ENCODE data around the gene IL4R.

- TF ChIP-seq SIN3A (IDR thresholded peaks at IDR 0.05; ENCODE audit: low read depth) (no peak), MAX (IDR thresholded peaks at IDR 0.05) (no peak), ZNF274 (IDR thresholded peaks at IDR 0.05; ENCODE audit: low read depth, low read length) (no peak), YY1 (IDR thresholded peaks at IDR 0.05; ENCODE audit: extremely low read depth, insufficient replicate concordance, low read depth, low read length) (no peak), REST (IDR thresholded peaks at IDR 0.05; ENCODE audit: low read depth) (no peak), ELF1 (IDR thresholded peaks at IDR 0.05; ENCODE audit: borderline replicate concordance, low read depth) (no peak)
These were observed 40.5 kb upstream of the IL4R start for GRCh38 chr16:27273330-27273669.
